Mesothelial cell of epicardium (in vitro differentiated cells): ENCODE results near the gene CD276. TPM values are rescaled to one million over a fixed set of nuclear protein-coding genes. Genes with fewer than 3 reads are reported as not detected.

ENCODE experiments used
- DNase-seq, 2 experiments: peaks; one replicate each; pipeline ENCODE4 v3.0.0; 2021; ENCODE audit warnings: low spot score in 2 of 2; ENCODE audit not compliant: unreplicated experiment in 2 of 2
- H3K27ac Mint-ChIP-seq: 2 replicates; pipeline ENCODE4 v1.8.0; 2021; ENCODE audit warnings: mixed read lengths
- H3K27me3 Mint-ChIP-seq: 2 replicates; pipeline ENCODE4 v1.8.0; 2021; ENCODE audit warnings: low read depth, mixed read lengths
- H3K36me3 Mint-ChIP-seq: 2 replicates; pipeline ENCODE4 v1.8.0; 2021; ENCODE audit warnings: mixed read lengths
- H3K4me1 Mint-ChIP-seq: 2 replicates; pipeline ENCODE4 v1.8.0; 2021; ENCODE audit warnings: mixed read lengths
- H3K4me3 Mint-ChIP-seq: 2 replicates; pipeline ENCODE4 v1.8.0; 2021; ENCODE audit warnings: mild to moderate bottlenecking, moderate library complexity, mixed read lengths
- H3K9me3 Mint-ChIP-seq: 2 replicates; pipeline ENCODE4 v1.8.0; 2021; ENCODE audit warnings: mixed read lengths
- CTCF ChIP-seq: fragments of 200-600 bp; sonication (generic); IDR thresholded peaks from one replicate; pipeline ENCODE4 v1.5.0; 2021; ENCODE audit warnings: antibody characterized with exemption; ENCODE audit not compliant: unreplicated experiment
- total RNA-seq: library from RNA; stranded (reverse); gene quantifications from 3 replicates; pipeline ENCODE4 v1.2.1, GENCODE V29; 2021

Gene CD276
- total RNA-seq, 1 donor from 2014 or later = 174 TPM

GRCh38 chr15:73746883-73747282 lies 62.7 kb downstream of the CD276 start:
- peaks cover 26% of the 10 kb centered on the region for H3K27me3 Mint-ChIP-seq
- no peak for TF ChIP-seq CTCF
- H3K4me3 Mint-ChIP-seq = no peak overlapping the region
- no peaks in the 10 kb centered on the region for H3K9me3 Mint-ChIP-seq
- DNase-seq = no peak
- peaks cover 20% of the 10 kb centered on the region for H3K4me1 Mint-ChIP-seq
- H3K27ac Mint-ChIP-seq = no peak overlapping the region
- H3K36me3 Mint-ChIP-seq = no peaks in the 10 kb centered on the region

GRCh38 chr15:73747847-73748590 lies 63.8 kb downstream of the CD276 start:
- Mint-ChIP-seq H3K4me3 (no peak overlapping the region), H3K27ac (no peak overlapping the region), H3K27me3 (peaks cover 26% of the 10 kb centered on the region), H3K36me3 (no peaks in the 10 kb centered on the region), H3K4me1 (peaks cover 20% of the 10 kb centered on the region), H3K9me3 (no peaks in the 10 kb centered on the region)
- no peak for TF ChIP-seq CTCF
- DNase-seq = no peak

GRCh38 chr15:73748730-73749129 lies 64.5 kb downstream of the CD276 start:
- no peak overlapping the region for H3K4me3 Mint-ChIP-seq
- H3K27me3 Mint-ChIP-seq = peaks cover 29% of the 10 kb centered on the region
- H3K27ac Mint-ChIP-seq = no peak overlapping the region
- peaks cover 23% of the 10 kb centered on the region for H3K4me1 Mint-ChIP-seq
- DNase-seq = no peak
- no peaks in the 10 kb centered on the region for H3K9me3 Mint-ChIP-seq
- no peak for TF ChIP-seq CTCF
- H3K36me3 Mint-ChIP-seq = no peaks in the 10 kb centered on the region

GRCh38 chr15:73749533-73749932 lies 65.3 kb downstream of the CD276 start:
- DNase-seq = no peak
- no peak overlapping the region for H3K4me3 Mint-ChIP-seq
- H3K9me3 Mint-ChIP-seq = no peaks in the 10 kb centered on the region
- H3K27me3 Mint-ChIP-seq = peaks cover 31% of the 10 kb centered on the region
- peaks cover 31% of the 10 kb centered on the region for H3K4me1 Mint-ChIP-seq
- no peaks in the 10 kb centered on the region for H3K36me3 Mint-ChIP-seq
- no peak for TF ChIP-seq CTCF
- no peak overlapping the region for H3K27ac Mint-ChIP-seq

- peaks cover 33% of the 10 kb centered on the region for H3K4me1 Mint-ChIP-seq
- no peak overlapping the region for H3K27ac Mint-ChIP-seq
- no peaks in the 10 kb centered on the region for H3K36me3 Mint-ChIP-seq
- peaks cover 33% of the 10 kb centered on the region for H3K27me3 Mint-ChIP-seq
- no peak for TF ChIP-seq CTCF
- no peak overlapping the region for H3K4me3 Mint-ChIP-seq
- DNase-seq = no peak
- no peaks in the 10 kb centered on the region for H3K9me3 Mint-ChIP-seq
Observed at GRCh38 chr15:73749971-73750370, 65.8 kb downstream of the CD276 start.
